NT2/D1 (cell line): ENCODE measurements around the gene ZDHHC22.

Experiments
- SUZ12 ChIP-seq: IDR thresholded peaks from 2 replicates; pipeline ENCODE4 v1.6.1; 2011; ENCODE audit not compliant: insufficient read length, insufficient read depth; ENCODE audit errors: extremely low read depth
- YY1 ChIP-seq: IDR thresholded peaks from 2 replicates; pipeline ENCODE4 v1.6.1; 2011; ENCODE audit not compliant: insufficient read length, insufficient read depth
- ZNF274 ChIP-seq: IDR thresholded peaks from 2 replicates; pipeline ENCODE4 v1.6.1; 2011; ENCODE audit warnings: mild to moderate bottlenecking, low read depth, low read length

- TF ChIP-seq ZNF274 = no peak
- no peak for TF ChIP-seq YY1
- no peak for TF ChIP-seq SUZ12
These were observed 39.4 kb downstream of the ZDHHC22 start for GRCh38 chr14:77102154-77102553.
